GM21576 (cell line): ENCODE data around the gene ADCY3.

Source experiments
- ATAC-seq: cut with Tn5 transposase; IDR thresholded peaks from one replicate; pipeline ENCODE4 v1.9.1; 2021; ENCODE audit warnings: mild to moderate bottlenecking, moderate library complexity; ENCODE audit not compliant: unreplicated experiment

The ADCY3 gene

GRCh38 chr2:24920098-24920808 lies at the start of gene ADCY3:
Gene ADCY3, minus strand, starts transcription at chr2:24920237. Its CDS starts 1,250 bp downstream, at chr2:24918987.
- ATAC-seq: peak; percentile 45

DNA sequence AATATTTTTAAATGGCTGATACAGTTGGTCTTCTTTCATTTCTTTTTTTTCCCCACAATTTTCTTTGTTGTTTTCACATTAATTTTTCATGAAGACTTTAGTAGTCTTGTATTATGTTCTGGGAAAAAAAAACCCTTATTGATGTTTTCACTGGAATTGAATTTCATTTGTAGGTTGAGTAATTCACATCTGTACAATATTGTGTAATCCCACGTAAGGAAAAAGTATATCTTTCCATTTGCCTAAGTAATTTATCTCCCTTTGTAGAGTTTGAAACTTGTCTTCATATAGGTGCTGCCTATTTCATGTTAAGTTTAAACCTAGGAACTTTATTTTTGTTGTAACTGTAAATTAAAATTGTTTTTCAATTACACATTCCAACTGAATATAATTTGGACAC lies 49.7 kb upstream of the ADCY3 start:
- no peak for ATAC-seq

DNA sequence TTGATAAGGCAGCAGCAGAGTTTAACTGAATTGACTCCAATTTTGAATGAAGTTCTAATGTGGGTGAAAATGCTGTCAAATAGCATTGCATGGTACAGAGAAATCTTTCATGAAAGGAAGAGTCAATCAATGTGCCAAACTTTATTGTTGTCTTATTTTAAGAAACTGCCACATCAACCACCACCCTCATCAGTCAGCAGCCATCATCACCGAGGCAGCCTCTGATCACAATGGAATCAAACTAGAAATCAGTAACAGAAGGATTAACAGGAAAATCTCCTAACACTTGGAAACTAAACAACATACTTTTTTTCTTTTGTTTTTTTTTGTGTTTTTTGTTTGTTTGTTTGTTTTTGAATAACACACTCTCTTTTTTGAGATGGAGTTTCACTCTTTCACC lies 41.9 kb upstream of the ADCY3 start:
- no peak for ATAC-seq

DNA sequence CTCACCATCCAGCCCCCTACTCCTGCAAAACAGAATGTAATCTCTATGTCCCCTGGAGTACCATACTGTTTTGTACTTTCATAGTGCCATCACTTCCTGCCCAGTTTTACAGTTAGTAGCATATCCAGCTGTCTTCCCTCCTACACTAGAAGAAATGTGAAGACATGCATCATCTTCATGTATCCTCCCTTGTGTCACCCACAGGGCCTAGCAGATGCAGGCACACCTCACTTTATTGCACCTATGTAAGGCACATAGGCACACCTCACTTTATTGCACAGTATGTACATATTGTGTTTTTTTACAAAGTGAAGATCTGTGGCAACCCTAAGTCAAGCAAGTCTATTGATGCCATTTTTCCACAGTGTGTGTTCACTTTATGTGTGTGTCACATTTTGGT lies 39.7 kb upstream of the ADCY3 start:
- ATAC-seq: no peak

GRCh38 chr2:24958411-24958935 lies 38.4 kb upstream of the ADCY3 start:
- no peak for ATAC-seq

DNA sequence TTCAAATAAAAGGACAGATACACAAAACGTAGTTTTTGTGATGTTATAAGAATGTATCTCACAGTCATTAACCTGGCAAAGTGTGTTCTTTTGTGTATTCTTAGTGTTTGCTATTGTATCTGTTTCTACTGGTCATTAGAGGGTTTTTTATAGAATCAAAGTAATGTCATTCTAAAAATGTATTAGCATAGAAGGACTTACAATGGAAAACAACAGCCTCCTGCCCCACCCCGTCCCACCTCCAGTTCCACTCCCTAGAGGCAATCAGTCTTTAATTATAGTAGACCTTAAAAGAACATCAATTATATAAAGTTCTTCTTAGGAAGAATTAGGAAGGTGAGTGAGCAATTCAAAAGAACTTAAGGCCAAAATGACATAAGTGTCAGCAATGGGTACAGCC lies 37.9 kb upstream of the ADCY3 start:
- no peak for ATAC-seq

- no peak for ATAC-seq
Measured at GRCh38 chr2:24957221-24957620, 37.2 kb upstream of the ADCY3 start.

- ATAC-seq: no peak
Measured at GRCh38 chr2:24955921-24956320, 35.9 kb upstream of the ADCY3 start.

DNA sequence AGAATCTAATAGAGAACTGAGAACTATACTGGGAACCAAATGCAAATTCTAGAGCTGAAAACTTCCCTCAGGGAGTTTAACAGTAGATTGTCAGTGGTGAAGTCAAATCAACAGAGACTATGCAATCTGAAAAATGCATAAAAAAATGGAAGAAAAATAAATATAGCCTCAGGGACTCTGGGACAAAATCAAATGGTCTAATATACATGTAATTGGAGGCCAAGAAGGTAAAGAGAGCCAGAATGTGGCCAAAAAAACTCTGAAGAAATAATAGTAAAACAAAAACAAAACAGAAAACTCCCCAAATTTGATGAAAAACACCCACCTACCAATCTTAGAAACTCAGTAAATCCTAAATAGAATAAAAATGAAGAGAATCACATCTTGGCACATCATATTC lies 35.2 kb upstream of the ADCY3 start:
- ATAC-seq: no peak

- ATAC-seq: no peak
Measured at GRCh38 chr2:24950102-24950501, 30.1 kb upstream of the ADCY3 start.

- ATAC-seq: no peak
Measured at GRCh38 chr2:24948506-24948905, 28.5 kb upstream of the ADCY3 start.

DNA sequence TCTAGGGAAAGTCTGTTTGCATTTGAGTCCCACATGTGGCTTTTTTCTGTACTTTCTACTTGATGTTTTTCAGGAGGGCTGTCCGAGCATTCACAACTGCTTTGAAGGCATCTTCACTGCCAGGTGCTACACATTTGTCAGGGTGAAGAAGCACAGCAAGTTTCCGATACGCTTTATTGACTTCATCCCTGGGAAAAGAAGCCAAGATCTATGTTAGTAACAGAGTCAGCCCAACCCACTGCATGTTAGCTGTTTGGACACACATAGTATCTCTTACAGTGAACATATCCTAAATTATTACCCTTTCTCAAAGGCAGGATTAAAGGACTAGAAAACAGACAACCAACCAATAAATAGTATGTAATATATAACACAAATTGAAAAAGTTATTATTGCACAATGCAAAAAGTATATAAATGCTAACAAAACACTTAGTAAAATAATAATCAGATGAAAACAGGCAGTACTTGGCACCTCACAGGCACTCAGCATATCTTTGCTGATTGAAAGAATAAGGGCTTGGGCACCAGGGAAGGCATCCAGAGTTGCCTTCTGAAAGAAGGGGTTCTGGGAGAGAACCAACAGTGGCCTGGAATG lies 27.6 kb upstream of the ADCY3 start:
- no peak for ATAC-seq

- no peak for ATAC-seq
Measured at GRCh38 chr2:24945907-24946306, 25.9 kb upstream of the ADCY3 start.

GRCh38 chr2:24943427-24944053 lies 23.5 kb upstream of the ADCY3 start:
- no peak for ATAC-seq

GRCh38 chr2:24939353-24939752 lies 19.3 kb upstream of the ADCY3 start:
- ATAC-seq: no peak

DNA sequence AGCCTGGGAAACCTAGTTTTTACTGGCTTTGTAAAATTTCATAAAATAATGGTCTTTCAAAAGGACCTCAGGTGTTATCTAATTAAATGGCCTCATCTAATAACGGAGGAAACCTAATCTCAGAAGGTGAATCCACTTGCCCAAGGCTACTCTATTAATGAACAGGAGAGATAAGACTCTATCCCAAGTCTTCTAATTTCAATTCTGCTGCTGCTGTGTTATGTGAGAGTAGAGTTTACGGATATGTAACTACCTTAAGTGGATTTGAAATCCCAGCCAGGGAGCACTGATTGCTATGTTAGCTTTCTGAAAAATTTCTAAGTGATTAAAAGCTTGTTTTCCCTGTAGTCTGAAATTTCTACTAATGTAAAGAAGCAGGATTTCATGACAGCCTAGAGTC lies 17.2 kb upstream of the ADCY3 start:
- ATAC-seq: no peak

GRCh38 chr2:24935145-24935544 lies 15.1 kb upstream of the ADCY3 start:
- ATAC-seq: no peak

DNA sequence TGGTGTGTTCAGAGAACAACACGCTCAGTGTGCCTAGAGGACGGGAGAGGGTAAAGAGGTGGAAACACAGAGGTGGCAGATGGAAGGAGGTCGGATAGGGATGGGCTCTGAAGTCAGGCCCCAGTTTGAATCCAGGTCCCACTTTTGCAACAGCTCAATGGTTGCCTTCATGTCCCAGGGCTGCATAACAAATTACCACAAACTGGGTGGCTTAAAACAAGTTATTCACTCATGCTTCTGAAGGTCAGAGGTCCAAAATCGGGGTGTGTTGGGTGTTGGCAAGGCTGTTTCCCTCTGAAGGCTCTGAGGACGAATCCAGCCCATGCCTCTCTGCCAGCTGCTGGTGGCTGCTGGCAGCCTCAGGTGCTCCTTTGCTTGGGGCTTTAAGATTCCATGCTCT lies 12.7 kb upstream of the ADCY3 start:
- no peak for ATAC-seq

GRCh38 chr2:24930768-24931167 lies 10.7 kb upstream of the ADCY3 start:
- peak; percentile 86 for ATAC-seq

DNA sequence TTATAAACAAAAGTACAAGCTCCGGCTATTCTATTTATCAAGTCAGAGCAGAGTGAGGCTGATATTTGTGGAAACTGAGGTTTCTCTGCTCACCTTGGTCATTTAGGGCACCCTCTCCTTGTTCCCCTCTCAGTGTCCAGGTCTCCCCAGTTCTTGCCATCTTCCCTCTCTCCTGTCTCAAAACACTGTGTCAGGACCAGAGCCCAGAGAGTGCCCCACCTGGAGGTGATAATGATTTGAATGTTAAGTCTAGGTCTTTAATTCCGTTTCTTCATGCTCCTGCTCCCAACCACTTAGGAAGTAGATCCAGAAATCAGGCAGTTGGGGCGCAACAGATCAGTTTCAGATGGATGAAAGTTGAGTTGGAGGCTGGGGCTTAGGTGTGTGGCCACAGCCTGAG lies 9.2 kb upstream of the ADCY3 start:
- no peak for ATAC-seq

DNA sequence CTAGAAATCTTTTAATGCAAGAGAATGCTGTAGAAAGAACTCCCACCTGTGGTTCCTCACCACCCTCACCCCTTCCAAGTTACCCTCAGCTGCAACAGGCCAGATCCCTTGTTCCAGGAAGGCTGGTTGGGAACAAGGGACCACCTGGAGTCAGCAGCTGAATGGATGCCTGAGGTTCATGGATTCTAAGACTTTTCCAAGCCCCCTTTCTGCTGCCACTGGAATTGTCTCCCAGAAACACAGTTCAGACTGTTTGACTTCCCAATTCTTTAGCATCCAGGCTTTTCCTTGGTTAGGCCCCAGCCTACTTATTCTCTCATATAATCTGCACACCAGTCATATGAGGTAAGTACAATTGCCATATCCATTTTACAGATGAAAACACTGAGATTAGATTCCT lies 8.0 kb upstream of the ADCY3 start:
- ATAC-seq: no peak

GRCh38 chr2:24926602-24927252 lies 6.7 kb upstream of the ADCY3 start:
- no peak for ATAC-seq
